Brain microvascular endothelial cell (primary cell): Measurements from ENCODE around the gene MAP4.
A peak's percentile ranks its signal among the peaks of the same experiment; 100 is the strongest.

Source experiments
- DNase-seq: peaks from one replicate; pipeline ENCODE4 v3.0.0-alpha.2; 2020
- H3K27ac ChIP-seq: fragments of 250-450 bp; sonication (Bioruptor Pico); 2 replicates; pipeline ENCODE4 v1.5.1; 2020; ENCODE audit warnings: mild to moderate bottlenecking, moderate library complexity
- H3K27me3 ChIP-seq: fragments of 250-450 bp; sonication (Bioruptor Pico); replicated peaks from 2 replicates; pipeline ENCODE4 v1.5.1; 2020; ENCODE audit warnings: mild to moderate bottlenecking
- H3K36me3 ChIP-seq: fragments of 250-450 bp; sonication (Bioruptor Pico); replicated peaks from 2 replicates; pipeline ENCODE4 v1.5.1; 2020; ENCODE audit warnings: mild to moderate bottlenecking
- H3K4me3 ChIP-seq: 2 replicates; pipeline ENCODE4 v1.5.1; 2011; ENCODE audit warnings: low read depth, mild to moderate bottlenecking, control low read depth, low read length, moderate library complexity
- in situ Hi-C: cut with HindIII; loops from 2 replicates; pipeline ENCODE4 v1.10.0; 2017; ENCODE audit warnings: low sequenced_read_pairs, low pct_ligation_motif_present
- TF ChIP-seq, protein P1 (sequence below): IDR thresholded peaks from 2 replicates; pipeline ENCODE4 v1.5.1; 2011; ENCODE audit warnings: low read depth, mild to moderate bottlenecking, moderate library complexity, low read length, control low read depth, inconsistent platforms; ENCODE audit errors: missing control alignments

MAP4 gene

DNA sequence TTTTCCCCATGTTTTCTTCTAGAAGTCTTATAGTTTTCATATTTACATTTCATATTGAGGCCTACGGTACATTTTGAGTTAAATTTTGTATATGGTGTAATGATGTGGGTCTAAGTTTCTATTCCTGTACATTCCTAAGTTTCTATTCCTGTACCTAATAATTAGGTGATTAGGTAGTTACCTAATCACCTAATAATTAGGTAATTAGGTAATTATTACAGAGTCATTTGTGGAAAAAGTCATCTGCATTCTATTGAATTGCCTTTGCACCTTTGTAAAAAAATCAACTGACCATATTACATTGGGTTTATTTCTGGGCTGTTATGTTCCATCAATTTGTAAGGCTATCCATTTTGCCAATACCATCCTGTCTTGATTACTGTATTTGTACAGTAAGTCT, 37.1 kb downstream of the MAP4 start:
- Histone ChIP-seq H3K27me3 (no peaks in the 10 kb centered on the region), H3K4me3 (no peak overlapping the region), H3K27ac (no peak overlapping the region), H3K36me3 (peaks cover 5% of the 10 kb centered on the region)
- no peak for DNase-seq
- TF ChIP-seq, protein P1, sequence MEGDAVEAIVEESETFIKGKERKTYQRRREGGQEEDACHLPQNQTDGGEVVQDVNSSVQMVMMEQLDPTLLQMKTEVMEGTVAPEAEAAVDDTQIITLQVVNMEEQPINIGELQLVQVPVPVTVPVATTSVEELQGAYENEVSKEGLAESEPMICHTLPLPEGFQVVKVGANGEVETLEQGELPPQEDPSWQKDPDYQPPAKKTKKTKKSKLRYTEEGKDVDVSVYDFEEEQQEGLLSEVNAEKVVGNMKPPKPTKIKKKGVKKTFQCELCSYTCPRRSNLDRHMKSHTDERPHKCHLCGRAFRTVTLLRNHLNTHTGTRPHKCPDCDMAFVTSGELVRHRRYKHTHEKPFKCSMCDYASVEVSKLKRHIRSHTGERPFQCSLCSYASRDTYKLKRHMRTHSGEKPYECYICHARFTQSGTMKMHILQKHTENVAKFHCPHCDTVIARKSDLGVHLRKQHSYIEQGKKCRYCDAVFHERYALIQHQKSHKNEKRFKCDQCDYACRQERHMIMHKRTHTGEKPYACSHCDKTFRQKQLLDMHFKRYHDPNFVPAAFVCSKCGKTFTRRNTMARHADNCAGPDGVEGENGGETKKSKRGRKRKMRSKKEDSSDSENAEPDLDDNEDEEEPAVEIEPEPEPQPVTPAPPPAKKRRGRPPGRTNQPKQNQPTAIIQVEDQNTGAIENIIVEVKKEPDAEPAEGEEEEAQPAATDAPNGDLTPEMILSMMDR: no peak
- in situ Hi-C loops: no loop called here

GRCh38 chr3:47978386-47978785, 37.8 kb downstream of the MAP4 start:
- peak; percentile 20 for DNase-seq
- in situ Hi-C loops: no loop called here
- Histone ChIP-seq H3K27ac (no peak overlapping the region), H3K36me3 (peaks cover 5% of the 10 kb centered on the region), H3K4me3 (no peak overlapping the region), H3K27me3 (no peaks in the 10 kb centered on the region)
- TF ChIP-seq, protein P1: no peak

DNA sequence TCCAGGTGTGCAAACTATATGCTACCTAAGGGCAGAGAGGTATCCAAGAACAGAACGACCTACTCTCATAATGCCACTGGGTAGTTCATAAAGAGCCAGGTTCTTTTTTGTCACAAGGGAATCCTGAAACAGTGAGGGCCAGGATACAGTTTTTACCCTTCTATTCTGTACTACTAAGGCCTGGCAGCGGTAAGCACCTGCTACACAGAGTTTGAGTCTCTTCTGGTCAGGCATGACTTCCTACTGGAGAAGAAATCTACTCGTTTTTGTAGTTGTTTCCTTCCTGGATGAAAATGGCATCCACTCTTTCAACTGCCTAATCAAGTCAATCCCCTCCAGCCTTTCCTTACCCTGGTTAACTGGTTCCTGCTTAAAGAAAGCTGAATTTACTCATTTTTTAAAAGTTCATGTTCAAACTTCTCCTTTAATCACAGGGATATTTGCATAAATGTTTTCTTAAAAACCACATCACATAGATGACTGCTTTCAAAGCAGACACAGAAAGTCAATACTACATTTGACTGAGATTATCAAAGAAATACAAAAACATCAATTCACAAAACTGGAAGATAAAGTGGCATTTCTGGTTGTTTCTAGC, 40.0 kb downstream of the MAP4 start:
- H3K27ac ChIP-seq: no peak overlapping the region
- DNase-seq: no peak
- H3K4me3 ChIP-seq: no peak overlapping the region
- peaks cover 5% of the 10 kb centered on the region for H3K36me3 ChIP-seq
- TF ChIP-seq, protein P1: no peak
- no peaks in the 10 kb centered on the region for H3K27me3 ChIP-seq
- in situ Hi-C loops: no loop called here

DNA sequence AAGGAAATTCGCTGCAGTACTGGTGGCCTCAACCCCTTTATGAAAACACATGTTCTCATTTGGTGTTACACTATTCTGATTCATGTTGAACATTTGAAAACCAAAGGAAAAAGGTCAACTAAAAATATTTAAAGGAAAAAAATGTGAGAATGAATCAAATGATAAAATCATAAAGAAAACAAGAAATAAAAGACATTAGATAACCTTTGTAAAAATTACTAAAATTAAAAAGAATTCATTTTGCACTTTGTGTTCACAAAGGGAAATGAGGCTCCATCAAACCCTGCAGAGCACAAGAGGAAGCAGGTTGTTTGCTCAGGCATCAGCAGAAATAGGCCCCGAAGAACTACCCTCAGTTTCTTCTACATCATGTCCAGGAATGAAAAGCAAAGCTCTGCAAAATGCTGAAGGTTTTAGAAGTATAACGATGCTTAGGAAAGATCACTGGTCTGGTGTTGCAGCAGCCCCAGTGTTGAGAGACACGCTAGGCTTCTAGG, 41.2 kb downstream of the MAP4 start:
- no peak overlapping the region for H3K4me3 ChIP-seq
- TF ChIP-seq, protein P1: no peak
- peaks cover 5% of the 10 kb centered on the region for H3K36me3 ChIP-seq
- DNase-seq: no peak
- in situ Hi-C loops: no loop called here
- H3K27ac ChIP-seq: no peak overlapping the region
- H3K27me3 ChIP-seq: no peaks in the 10 kb centered on the region

- TF ChIP-seq, protein P1: no peak
- Histone ChIP-seq H3K4me3 (no peak overlapping the region), H3K36me3 (peaks cover 5% of the 10 kb centered on the region), H3K27ac (no peak overlapping the region), H3K27me3 (no peaks in the 10 kb centered on the region)
- in situ Hi-C loops: no loop called here
- DNase-seq: no peak
These were observed 45.1 kb downstream of the MAP4 start for GRCh38 chr3:47971081-47971480.

- Histone ChIP-seq H3K27ac (no peak overlapping the region), H3K4me3 (no peak overlapping the region), H3K27me3 (no peaks in the 10 kb centered on the region), H3K36me3 (no peaks in the 10 kb centered on the region)
- no peak for DNase-seq
- in situ Hi-C loops: no loop called here
- TF ChIP-seq, protein P1: no peak
These were observed 51.5 kb downstream of the MAP4 start for GRCh38 chr3:47964740-47965139.
